ENCODE data around the gene BICC1.
"Not testable (repeated sequence)": the region's sequence is repeated elsewhere in the genome, so short reads cannot be mapped to it uniquely, and the experiment has no call there.

BICC1 gene

DNA sequence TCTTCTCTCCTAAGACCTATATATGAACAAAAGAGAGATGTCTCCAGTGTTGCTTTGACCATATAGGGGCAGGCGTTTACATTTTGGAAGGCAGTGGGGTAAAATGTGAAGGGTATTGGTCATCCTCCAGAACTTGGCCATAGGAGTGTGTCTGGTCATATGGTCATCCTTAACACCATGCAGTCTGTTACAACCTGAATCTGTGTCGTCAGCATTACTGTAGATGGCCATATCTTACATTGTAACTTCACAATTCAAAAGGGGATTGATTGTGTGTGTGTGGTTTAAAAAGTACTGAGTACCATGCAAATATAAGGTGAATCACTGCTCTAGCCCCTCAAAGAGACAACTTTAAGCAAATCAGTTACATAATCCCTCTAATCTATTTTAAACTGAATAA lies 311.7 kb downstream of the BICC1 start:
- DNase-seq (ENCODE audit: low read depth): no peak

DNA sequence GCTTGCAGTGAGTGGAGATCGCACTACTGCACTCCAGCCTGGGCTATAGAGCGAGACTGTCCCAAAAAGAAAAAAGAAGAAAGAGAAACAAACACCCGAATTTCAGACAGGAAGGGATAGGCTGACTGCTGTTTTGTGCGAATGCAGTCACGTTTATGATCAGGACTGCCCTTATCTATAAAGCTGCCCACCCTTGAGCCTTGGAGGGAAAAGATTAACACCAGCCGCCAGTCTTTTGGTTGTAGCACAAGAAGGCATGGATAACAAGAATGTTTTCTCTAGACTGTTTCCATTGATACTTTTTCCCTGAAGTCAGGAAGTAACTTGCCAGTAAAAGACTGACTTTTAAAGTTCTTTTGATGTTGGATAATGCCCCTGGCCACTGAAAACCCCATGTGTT lies 314.0 kb downstream of the BICC1 start:
- no peak for DNase-seq (ENCODE audit: low read depth)

DNA sequence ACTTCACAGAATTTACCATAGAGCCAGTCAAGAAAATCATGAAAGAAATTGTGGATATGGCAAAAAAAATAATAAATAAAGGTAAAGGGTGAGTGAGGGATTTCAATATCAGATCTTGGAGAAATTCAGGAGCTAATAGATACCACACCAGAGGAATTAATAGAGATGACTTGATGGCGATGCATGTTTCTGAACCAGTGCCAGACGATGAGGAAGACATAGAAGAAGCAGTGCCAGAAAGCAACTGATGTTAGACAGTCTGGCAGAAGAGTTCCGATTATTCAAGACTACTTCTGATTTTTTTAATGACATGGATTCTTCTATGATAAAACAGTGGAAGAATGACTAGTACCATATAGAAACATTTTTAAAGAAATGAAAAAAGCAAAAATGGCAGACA lies 314.7 kb downstream of the BICC1 start:
- no peak for DNase-seq (ENCODE audit: low read depth)

DNA sequence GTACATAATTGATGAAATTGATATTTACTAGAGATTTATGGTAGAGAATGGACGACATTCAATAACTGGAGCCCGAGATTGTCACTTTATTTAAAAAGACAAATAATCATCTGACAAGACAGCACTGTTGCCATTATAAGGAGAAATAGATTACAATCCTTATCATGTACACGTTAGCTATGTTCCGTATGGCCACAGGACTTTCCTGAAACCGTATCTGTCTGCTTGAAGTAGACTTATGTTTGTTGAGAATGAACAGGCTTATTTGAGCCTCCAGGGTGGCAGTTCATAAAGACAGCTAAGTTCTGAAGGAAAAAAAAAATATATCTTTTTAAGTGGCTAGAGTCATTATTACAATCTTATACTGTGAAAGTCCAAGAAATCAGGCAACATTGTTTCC lies 317.2 kb downstream of the BICC1 start:
- DNase-seq (ENCODE audit: low read depth): no peak

DNA sequence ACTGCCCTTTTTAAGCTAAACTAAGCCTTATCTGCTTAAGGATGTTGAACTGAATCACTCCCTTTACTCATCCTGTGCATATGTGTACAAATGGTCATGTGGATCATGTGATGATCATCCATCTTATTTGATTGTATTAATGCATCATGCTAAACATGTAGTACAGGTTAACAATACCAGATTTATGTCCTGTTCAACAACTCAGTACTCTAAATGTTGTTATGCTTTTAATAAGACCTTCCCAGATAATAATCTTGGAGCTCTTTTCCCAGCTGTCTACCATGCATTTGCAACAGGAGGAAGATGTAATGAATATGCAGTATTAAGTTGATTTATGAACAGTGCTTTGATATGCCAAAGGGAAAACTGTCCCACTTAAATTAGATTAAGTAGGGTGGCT lies 318.0 kb downstream of the BICC1 start:
- no peak for DNase-seq (ENCODE audit: low read depth)

DNA sequence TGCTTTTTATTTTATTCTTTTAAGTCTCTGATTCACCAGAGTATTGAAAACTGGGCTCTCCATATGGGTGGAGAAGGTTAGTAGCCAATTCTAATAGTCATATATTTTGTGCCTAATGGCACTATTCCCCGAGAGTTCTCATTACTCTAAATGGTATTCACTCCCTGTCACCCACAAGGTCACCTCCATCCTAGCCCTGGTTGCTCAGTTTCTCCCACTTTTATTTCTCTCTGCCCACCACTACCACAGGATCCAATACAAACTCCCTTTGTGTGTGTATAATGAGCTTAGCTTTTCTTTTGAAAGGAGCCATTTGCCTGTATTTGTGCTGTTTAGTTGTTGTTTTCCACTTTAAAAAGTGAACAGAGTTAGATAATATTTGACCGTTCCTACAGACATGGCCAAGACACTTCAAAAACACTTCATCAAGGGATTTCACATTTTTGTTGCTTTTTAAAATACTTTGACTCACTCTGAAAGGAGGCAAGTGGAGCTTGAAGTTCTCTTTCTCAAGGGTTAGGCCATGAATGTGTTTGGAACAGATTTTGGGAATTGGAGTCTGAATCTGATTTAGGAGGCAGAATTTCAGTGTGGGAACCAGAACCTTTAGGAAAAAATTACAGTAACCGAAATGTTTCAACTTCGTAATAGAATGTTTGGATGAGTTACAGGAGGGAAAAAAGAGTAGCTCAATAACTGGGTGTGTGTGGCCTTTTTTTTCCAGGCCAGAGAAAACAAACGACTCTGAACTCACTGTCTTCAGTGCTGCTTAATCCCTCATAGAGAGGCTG lies 321.3 kb downstream of the BICC1 start:
- no peak for DNase-seq (ENCODE audit: low read depth)

DNA sequence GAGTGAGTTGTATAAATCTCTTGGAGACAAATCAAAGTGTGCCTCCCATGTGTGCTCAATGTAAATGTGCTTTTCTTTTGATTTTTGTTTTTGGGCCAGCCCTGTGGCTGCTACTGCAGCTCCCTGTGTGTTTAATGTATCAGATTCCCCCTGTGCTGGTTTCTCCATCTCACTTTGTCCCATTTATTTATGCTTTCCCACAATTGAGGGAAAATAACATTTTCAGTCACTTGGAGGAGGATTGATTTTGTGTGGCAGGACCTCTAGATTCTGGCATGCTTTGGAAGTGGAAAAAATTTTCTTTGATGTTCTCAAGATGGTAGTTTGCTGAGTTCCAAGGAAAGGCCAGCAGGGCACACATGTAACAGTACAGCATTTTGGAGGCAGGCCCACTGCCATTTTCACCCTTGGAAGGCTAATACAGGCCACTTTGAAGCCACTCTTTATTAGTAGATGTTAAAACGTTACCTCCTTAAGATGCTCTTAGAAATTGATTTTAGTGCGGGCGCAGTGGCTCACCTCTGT lies 323.6 kb downstream of the BICC1 start:
- no peak for DNase-seq (ENCODE audit: low read depth)

DNA sequence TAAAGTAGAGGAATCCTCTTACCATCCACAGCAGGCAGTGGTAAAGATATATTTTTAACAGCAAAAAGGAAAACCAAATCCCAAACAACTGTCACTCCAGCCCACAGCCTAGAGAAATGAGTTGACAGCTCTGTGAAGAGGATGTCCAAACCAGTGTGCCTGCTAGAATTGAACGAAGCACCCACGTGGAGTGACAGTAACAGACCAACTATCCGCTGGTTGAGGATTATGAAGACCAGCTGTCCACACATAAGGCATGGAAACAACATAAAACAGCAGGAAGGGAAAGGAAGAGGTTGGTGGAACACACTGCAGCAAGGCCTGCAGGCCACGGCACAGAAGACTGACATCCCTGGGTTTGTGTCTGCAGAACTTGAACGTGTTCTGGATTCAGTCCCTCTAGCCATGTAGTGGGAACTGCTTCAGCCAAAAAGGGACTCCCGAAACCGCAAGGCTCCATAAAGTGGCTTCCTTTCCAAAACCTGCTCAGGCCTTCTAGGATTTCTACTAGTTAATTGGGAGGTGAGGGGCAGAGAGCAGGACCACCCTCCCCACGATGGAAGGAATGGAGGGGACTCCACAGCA lies 324.4 kb downstream of the BICC1 start:
- no peak for DNase-seq (ENCODE audit: low read depth)

DNA sequence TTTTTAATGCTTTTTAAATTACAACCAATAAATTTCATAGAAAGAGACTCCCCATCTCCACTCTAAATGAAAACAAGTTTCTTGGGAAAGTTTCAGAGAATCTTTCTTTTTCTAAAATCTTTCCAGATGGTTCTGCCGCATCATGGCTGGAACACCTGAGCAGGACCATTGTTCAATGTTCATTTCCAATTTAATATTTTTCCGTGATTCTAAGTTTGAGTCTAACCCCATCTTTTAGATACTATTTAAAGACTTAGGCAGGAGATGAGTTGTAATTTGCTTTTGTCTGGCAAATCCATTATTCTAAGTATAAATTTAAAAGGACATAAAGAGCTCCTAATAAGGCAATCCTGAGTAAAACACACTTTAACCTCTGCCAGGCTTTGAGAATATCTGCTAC lies 325.2 kb downstream of the BICC1 start:
- no peak for DNase-seq (ENCODE audit: low read depth)

DNA sequence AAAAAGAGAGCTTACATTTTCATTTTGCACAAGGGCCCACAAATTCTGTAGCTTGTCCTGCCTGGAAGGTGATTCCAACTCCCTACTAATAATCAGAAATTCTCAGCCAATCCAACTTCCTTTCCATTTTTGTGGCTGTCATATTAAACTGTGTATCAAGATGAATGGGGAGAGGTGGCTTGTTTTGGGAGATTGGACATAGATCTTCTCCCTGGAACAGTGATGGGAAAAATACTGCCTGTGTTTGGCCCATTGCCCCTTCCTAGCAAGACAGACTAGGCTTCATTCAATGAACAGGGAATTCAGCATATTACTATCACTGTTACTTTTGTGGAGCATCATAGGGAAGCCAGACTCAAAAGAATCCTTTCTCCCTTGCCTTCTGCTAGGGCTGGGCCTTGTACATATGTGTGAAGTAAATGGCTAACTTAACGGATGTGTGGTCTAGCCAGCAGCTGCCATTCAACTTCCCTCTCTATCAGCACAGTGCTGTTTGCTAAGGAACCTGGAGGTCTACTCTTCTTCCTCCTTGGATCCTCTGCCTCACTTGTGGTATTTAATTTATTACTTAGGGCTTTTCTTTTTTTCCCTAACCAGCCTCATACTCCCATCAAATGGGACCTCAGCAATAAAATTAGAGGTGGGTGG lies 326.0 kb downstream of the BICC1 start:
- DNase-seq (ENCODE audit: low read depth): no peak

DNA sequence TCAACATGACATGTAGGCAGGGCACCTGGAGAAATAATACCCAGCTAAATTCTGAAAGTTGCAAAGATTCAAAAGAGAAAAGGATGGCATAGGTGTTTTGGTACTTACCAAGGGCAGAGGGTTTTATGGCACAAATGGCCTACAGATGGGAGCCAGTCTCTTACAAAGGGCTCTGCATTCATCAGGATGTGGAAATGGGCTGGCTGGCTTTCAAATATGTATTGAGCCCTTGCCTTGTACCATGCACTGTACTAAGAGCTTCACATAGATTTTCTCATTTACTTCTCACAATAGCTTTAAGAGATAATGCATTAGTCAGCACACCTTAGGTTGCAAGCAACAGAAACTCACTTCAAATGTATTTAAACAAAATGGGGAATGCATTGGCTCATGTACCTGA lies 327.1 kb downstream of the BICC1 start:
- no peak for DNase-seq (ENCODE audit: low read depth)

DNA sequence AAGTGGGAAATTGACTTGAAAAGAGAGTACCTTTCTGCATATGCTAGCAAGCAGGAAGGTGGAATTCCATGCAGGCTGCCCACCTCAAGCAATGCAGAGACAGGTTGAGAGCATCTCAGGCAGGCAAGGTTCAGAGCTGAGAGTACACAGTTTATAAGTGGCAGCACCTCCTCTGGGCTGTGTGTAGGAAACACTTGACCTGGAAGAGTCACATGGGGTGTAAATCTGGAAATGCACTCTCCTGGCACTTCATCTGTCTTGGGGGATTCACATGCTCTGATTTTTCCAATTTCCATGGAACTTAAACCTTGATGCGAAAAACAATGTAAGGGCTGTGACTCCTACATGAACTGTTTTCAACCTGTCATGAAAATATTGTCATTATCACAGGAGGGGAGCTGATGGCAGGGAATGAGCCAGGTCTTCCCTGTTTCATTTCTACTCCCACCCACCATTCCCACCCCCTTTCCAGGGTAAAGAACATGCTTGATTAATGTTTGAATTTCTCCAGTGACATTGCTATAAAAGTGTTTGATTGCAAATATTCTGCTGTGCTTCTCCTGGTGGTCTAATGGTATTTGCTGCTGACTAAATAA lies 328.3 kb downstream of the BICC1 start:
- DNase-seq (ENCODE audit: low read depth): no peak

DNA sequence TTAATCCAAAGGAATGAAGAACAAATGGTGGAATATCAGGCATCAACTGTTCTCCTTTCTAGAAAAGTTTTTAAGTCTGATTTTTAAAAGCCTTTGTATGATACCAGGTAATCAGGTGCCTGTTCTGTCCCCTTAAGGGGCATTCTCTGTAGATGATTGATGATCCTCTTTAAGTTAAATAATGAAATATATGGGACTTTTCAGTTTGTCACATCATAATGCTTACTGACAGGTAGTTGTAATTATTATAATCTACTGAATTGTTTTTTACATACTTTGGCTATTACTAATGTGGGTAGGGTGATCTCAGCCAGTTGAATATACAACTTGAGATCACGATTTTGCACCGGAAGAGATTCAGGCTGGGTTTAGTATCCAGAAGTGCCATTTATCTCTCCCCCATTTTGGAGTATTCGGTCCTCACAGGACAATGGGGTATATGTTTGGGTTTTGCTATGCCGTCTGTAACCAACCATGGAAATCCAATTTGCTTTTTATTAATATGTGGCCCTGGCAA lies 330.2 kb downstream of the BICC1 start:
- DNase-seq (ENCODE audit: low read depth): no peak

DNA sequence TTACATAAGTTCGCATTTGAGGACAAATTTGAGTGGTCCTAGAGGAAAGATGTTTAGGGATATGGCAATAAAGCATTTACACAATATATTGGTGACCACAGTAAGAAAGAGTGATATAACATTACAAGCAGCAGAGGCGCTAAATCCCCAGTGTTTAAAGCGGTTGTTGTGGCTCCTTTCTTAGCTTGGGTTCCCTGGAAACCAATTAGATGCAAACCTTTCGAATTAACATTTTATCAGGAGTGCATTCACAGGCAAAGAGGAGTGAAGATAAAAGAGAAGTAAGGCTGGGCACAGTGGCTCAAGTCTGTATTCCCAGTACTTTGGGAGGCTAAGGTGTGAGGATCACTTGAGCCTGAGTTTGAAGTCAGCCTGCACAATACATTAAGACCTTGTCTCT lies 331.1 kb downstream of the BICC1 start:
- DNase-seq (ENCODE audit: low read depth): no peak

DNA sequence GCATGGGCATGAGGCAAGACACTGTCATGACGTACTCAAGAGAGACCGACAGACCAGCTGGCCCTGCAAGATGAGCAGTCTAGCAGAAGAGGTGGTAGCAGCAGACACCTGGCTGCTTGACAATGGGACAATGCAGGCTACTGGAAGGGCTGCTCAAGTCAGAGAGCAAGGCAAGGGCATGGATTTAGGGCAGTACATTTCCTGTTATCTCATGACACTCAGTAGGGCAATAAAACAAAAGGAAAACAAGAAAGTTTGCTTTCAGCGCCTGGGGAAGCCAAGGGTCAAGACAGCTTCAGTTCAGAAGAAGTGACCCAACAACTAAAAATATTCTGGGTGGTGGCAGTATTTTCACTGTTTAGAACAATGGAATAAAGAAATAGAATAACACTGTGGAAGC lies 332.0 kb downstream of the BICC1 start:
- DNase-seq (ENCODE audit: low read depth): no peak

DNA sequence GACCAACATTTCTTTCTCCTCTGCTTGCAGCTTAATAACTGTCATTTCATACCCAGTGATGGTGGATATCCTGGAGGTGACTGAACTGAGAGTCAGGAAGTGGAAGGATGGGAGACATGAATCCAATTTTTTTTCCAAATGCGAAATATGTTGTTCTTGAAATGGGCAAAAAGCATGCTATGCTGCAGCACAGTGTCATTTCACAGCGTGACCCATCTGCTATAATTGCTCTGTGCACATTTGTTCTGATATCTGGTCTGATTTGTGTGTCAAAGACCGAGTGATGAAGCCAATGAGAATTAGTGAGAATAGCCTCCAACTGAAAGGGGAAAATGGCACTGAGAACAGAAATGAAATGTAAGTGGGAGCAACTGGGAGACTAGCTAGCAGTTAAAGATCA lies 334.2 kb downstream of the BICC1 start:
- DNase-seq (ENCODE audit: low read depth): no peak

DNA sequence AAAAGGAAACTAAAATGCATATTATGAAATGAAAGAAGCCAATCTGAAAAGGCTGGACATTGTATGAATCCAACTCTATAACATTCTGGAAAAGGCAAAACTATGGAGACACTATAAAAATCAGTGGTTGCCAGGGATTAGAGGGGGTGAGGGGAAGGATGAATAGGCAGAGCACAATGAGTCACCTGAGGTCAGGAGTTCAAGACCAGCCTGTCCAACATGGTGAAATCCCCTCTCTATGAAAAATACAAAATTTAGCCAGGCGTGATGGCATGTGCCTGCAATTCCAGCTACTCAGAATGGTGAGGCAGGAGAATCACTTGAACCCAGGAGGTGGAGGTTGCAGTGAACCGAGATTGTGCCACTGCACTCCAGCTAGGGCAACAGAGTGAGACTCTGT lies 338.9 kb downstream of the BICC1 start:
- DNase-seq (ENCODE audit: low read depth): no peak

DNA sequence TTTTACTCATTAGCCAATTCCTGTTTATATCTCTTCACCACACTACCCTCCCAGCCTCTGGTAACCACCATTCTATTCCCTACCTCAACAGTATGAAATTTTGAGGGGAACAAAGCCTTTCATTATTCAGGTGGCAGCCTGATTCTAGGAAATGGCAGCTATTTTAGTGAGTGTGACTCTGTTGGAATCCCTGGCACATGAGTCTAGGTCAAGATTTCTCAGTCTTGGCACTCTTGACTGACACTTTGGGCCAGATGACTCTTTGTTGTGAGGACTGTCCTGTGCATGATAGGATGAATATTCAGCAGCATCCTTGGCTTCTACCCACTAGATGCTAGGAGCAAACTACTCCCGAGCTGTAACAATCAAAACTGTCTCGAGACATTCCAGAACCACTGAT lies 341.0 kb downstream of the BICC1 start:
- DNase-seq (ENCODE audit: low read depth): no peak

DNA sequence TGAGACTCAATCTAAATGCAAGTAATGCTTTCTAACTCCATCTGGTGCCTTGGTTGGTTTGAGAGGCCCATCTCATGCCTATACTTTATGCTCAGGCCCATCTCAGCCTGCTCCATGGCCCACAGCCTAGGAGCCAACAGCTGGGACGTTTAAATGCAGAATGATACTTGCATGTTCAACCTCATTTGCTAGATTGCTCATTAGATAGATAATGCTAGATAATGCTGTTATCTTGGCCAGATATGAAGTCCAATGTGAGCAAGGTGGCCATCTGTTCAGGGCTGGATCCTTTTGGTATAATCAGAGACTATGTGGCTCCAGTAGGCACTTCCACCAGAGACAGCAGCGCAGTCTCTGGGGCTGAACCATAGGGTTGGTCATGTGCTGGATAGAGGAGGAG lies 342.1 kb downstream of the BICC1 start:
- DNase-seq (ENCODE audit: low read depth): no peak

DNA sequence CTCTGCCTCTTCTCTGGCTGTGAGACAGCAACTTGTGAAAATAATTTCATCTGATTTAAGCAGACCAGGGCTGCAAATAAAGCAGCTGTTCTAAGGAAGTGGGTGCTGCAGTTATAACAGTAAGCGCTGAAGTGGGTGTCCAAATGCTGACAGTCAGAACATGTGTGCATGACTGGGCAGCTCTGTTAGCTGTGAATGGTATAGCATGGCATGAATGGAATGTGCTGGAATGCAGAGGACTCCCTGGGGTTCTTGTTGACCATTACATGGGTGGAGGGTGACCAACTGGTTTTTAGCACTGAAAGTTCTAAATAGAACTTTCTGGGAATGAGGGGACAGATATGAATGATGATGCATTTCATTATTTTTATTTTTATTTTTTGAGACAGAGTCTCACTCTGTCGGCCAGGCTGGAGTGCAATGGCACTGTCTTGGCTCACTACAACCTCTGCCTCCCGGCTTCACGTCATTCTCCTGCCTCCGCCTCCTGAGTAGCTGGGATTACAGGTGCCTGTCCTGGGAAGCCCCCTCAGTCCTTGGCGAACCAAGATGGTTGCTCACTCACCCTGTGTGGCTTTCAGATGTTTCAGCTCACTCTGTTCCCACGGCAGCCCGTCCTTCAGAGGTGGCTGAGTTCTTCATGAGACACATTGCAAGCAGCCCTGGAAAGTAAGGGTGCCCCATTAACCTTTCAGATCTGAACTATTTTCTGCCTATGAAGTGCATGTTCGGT lies 344.0 kb downstream of the BICC1 start:
- no peak for DNase-seq (ENCODE audit: low read depth)

DNA sequence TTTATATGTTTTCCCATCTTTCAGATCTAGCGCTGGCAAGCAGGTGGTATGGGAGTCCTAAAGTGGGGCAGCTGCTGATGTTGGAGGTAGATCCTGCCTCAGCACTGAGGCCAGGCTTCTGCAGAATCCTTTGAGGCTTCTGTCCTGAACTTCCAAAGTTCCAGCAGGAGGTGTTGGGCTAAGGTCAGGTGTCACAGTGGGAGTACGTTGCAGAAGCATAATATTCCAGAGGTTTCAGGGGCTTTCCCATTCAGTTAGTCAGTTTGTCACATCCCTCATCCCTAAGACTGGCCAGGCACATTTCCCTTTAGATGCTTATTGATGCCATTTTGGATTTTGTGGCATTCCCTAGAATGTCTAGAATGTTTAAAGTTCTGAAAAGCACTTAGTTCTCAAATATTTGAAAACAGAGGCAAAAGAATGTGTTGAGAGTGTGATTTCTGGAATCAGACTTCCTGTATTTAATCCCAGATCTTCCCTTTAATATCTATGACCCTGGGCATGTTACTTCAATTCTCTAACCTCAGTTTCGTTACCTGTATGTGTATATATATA lies 344.7 kb downstream of the BICC1 start:
- no peak for DNase-seq (ENCODE audit: low read depth)

DNA sequence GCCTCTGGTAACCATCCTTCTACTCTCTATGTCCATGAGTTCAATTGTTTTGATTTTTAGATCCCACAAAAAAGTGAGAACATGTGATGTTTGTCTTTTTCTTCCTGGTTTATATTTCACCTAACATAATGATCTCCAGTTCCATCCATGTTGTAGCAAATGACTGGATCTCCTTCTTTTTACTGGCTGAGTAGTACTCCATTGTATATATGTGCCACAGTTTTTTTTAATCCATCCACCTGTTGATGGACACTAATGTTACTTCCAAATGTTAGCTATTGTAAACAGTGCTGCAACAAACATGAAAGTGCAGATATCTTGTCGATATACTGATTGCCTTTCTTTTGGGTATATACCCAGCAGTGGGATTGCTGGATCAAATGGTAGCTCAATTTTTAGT lies 345.5 kb downstream of the BICC1 start:
- not testable (repeated sequence) for DNase-seq (ENCODE audit: low read depth)

All from activated T-cell treated with anti-CD3 and anti-CD28 coated beads for 24 hours (primary cell).